Mammary epithelial cell (primary cell): ENCODE measurements around the gene SMAD1.

Experiments used
- CTCF ChIP-seq, 2 donors: IDR thresholded peaks in 1 of 2; conservative IDR thresholded peaks in 1 of 2; 2 replicates each; pipeline ENCODE4 v1.5.1; 2011 to 2012; ENCODE audit warnings: inconsistent platforms in 2 of 2, low read length in 2 of 2, mild to moderate bottlenecking in 2 of 2, control low read depth in 1 of 2, low read depth in 1 of 2; ENCODE audit not compliant: insufficient read depth in 1 of 2; ENCODE audit errors: extremely low read depth in 1 of 2
- EZH2 ChIP-seq: IDR thresholded peaks from 2 replicates; pipeline ENCODE4 v1.6.1; 2012; ENCODE audit warnings: low read length, inconsistent platforms, borderline replicate concordance

GRCh38 chr4:145531223-145531622 lies 49.6 kb downstream of the SMAD1 start:
- TF ChIP-seq EZH2 (no peak), CTCF (conservative IDR thresholded peaks at IDR 0.05 in 1 of 2, IDR thresholded peaks at IDR 0.05 in 1 of 2; ENCODE audit: extremely low read depth in 1 of 2, insufficient read depth in 1 of 2, low read depth in 1 of 2, low read length in 2 of 2) (no peak)
